Stimulated activated CD4-positive, alpha-beta T cell treated with anti-CD3 and anti-CD28 coated beads, Interleukin-12 subunit alpha, Interleukin-12 subunit beta, amount 100 ng/mL, for 48 hours (primary cell): ENCODE results near the gene ZNF444.
A peak's percentile ranks its signal among the peaks of the same experiment; 100 is the strongest.
"Not testable (repeated sequence)": the region's sequence is repeated elsewhere in the genome, so short reads cannot be mapped to it uniquely, and the experiment has no call there.

Source experiments
- DNase-seq, 3 donors: peaks; one replicate each; pipeline ENCODE4 v3.0.0-alpha.2; 2020; ENCODE audit warnings: low read depth in 2 of 3, low spot score in 1 of 3

The ZNF444 gene

GRCh38 chr19:56140583-56141416, at the start of gene ZNF444:
TSS of gene ZNF444 (plus strand) at chr19:56141287. CDS start at chr19:56146912, 5,625 bp downstream.
- peak; percentile 97 to 99 (median 97) for DNase-seq

DNA sequence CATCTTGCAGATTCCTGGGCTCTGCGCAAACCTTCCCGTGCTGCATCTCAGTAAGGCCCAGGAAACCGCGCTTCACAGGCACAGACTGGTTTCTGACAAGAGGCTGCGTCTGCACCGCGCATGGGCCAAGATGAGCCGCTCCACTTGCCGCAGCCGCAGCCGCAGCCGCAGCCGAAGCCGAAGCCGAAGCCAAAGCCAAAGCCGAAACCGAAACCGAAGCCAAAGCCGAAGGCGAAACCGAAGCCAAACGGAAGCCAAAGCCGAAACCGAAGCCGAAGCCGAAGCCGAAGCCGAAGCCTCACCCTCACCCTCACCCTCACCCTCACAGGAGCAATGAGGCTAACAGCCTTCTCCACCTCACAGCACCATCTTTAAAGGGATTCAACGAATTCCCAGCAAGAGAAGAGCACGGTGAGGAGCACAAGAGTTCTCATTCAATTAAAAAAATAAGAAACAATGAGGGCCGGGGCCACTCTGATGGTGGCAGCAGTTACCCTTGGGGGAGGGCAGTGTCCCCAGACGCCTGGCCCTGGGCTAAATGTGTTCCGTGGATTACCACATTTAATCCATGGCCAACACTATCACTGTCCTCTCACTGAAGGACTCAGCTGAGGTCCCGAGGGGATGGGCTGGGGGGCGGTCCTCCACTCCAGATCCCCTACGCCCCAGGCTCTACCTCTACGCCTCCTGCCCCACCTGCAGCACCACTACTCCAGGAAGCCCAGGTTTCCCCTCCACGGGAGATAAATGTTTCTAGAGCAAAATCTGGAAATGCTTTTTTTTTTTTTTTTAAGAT, 49.1 kb upstream of the ZNF444 start:
- DNase-seq: no peak

DNA sequence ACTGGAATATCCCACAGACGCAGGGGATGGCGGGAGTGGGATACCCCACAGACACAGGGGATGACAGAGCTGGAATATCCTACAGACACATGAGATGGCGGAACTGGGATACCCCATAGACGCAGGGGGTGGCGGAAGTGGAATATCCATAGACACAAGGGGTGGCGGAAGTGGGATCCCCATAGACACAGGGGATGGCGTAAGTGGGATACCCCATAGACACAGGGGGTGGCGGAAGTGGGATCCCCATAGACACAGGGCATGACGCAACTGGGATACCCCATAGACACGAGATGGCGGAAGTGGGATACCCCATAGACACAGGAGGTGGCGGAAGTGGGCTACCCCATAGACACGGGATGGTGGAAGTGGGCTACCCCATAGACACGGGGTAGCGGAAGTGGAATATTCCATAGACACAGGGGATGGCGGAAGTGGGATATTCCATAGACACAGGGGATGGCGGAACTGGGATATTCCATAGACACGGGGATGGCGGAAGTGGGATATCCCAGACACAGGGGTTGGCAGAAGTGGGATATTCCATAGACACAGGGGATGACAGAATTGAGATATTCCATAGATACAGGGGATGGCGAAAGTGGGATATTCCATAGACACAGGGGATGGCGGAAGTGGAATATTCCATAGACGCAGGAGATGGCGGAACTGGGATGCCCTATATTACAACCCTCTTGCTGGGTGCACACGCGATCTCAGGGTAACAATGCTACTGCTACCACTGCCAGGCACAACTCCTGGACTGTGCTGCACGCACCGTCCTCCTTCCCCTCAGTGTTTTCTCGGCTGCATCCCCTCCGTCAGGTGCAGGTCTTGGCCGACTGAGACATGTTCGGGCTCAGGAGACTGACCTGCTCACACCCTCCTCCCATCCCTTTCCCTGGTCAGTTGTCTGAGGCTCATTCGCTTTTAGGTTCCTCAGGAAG, 48.1 kb upstream of the ZNF444 start:
- DNase-seq: no peak

DNA sequence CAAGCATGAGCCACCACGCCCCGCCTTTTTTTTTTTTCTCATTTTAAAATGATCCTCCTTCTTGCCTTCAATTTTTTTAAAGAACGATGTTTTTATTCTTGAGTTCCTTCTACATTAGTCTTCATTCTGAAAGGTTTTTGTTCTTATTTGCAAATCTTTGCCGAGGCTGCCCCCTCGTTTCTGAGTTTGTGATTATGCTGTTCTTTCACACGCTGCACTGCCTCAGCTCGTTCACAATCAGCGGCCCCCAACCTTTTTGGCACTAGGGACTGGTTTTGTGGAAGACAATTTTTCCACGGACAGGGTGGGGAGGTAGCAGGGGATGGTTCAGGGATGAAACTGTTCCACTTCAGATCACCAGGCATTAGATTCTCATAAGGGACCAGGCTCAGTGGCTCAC, 46.6 kb upstream of the ZNF444 start:
- DNase-seq: no peak

- no peak for DNase-seq
These were observed 44.4 kb upstream of the ZNF444 start for GRCh38 chr19:56096665-56097064.

DNA sequence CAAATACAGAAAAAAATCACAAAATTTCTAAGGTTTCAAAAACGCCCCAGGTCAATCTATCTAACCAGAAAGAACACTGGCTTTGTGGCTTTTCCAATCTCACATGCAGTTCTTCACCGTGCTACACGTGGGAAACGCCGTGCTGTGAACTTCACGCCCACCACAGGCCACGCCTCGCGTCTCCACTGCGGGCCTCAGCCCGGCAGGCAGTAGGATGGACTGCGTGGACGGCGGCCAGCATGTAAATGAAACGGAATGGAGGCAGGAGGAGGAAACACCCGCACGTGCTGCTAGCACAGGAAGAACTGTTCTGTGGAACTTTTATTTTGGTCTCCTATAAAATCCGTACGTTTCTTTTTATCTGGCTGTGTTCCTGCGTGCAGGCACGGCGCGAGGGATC, 43.8 kb upstream of the ZNF444 start:
- no peak for DNase-seq

- no peak for DNase-seq
These were observed 43.3 kb upstream of the ZNF444 start for GRCh38 chr19:56097776-56098175.

- DNase-seq: not testable (repeated sequence)
These were observed 42.9 kb upstream of the ZNF444 start for GRCh38 chr19:56098237-56098636.

GRCh38 chr19:56098731-56099568, 42.1 kb upstream of the ZNF444 start:
- DNase-seq: no peak

DNA sequence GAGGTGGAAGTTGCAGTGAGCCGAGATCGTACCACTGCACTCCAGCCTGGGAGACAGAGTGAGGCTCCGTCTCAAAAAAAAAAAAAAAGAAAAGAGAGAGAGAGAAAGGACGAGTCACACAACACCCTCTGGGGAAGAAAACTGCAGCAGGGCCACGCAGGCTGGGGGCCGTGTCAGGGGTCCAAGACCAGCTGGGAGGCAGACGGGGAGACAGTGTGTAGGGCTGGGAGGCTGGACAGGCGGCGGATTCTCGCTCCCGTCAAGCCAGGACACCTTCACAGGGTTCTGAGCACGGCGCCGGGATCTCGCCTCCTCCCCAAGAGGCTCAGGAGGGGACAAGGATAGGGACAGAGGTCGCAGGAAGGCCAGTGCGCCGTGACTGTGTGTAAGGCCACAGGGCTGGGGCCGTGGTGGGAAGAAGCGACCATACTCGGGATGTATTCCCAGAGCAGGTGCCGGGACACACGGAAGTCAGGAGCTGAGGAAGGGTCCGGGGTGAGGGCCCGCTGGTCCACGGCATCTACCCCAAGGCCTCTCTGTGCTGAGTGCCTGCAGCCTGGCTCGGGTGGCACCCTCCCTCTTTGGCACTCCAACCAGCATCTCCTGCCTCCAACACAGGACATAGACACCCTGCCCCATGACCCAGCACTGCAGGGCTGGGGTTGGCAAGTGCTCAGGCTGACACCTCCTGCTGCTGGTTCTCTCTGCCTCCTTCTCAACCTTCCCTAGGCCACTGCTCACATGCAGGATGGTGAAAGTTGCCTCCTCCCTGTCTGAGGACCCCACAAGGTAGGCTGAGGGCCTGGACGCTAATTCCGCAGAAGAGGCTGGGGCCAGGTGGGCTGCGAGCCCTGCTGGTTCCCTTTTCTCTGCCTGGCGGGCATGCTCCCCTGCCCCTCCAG, 41.2 kb upstream of the ZNF444 start:
- no peak for DNase-seq

DNA sequence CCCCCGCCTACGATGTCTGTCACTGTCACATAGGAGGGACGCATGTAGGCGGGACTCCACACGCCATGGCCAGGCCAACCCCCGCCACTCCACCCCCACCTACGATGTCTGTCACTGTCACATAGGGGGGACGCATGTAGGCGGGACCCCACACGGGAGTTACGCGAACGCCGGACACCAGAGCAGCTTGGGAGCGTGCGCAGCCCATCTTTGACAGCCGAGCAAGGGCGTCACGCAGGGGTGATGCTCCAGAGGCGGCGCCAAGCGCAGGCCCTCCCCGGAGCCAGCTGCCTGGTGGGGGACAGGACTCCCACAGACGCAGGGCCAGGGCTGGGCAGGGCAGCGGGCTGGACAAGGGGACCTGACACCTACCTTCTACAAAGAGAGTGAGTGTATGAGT, 40.0 kb upstream of the ZNF444 start:
- no peak for DNase-seq

- no peak for DNase-seq
These were observed 39.1 kb upstream of the ZNF444 start for GRCh38 chr19:56101746-56102535.

- no peak for DNase-seq
These were observed 38.0 kb upstream of the ZNF444 start for GRCh38 chr19:56103027-56103614.

GRCh38 chr19:56104423-56104822, 36.7 kb upstream of the ZNF444 start:
- DNase-seq: no peak

GRCh38 chr19:56105090-56105701, 35.9 kb upstream of the ZNF444 start:
- DNase-seq: peak in 2 of 3 donors; percentile 28 to 29

DNA sequence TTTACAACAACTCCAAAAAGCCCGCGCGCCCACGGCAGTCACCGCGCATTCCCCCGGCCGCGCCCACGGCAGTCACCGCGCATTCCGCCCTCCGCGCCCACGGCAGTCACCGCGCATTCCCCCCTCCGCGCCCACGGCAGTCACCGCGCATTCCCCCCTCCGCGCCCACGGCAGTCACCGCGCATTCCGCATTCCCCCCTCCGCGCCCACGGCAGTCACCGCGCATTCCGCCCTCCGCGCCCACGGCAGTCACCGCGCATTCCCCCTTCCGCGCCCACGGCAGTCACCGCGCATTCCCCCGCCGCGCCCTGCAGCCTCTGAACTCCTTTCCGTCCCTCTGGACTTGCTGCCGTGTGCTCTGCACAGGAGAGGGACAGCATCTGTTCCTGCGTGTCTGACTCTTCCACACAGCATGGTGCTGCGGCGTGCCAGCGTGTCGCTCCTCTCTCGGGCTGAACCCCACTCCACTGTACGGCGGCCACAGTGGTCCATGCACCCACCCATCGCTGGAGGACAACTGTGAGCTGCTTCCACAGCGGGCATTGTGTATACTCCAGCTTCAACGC, 35.2 kb upstream of the ZNF444 start:
- not testable (repeated sequence) for DNase-seq

- DNase-seq: no peak
These were observed 34.7 kb upstream of the ZNF444 start for GRCh38 chr19:56106397-56106849.
